Activated CD8-positive, alpha-beta T cell treated with anti-CD3 and anti-CD28 coated beads, Interleukin-2, amount 10 ng/mL, durations not matched to agents 7 days and 5 days (primary cell): ENCODE measurements around the gene SSC5D. TPM values are rescaled to one million over a fixed set of nuclear protein-coding genes. Genes with fewer than 3 reads are reported as not detected.
A peak's percentile ranks its signal among the peaks of the same experiment; 100 is the strongest.

Experiments used
- ATAC-seq: fragments of 150-1000 bp; cut with Tn5 transposase; one replicate; pipeline ENCODE4 v1.10.0; 2021; ENCODE audit warnings: moderate library complexity
- CTCF ChIA-PET: fragments of 350-600 bp; sonication (Branson Sonifier 250); formaldehyde crosslinking; loops from one replicate; lab custom pipeline; 2021; ENCODE audit warnings: antibody characterized with exemption; lab: Charles Lee
- POLR2A ChIA-PET: fragments of 350-600 bp; sonication (Branson Sonifier 250); formaldehyde crosslinking; loops from one replicate; lab custom pipeline; 2021; ENCODE audit warnings: antibody characterized with exemption; lab: Charles Lee
- DNase-seq: peaks from one replicate; pipeline ENCODE4 v3.0.0-alpha.2; 2020
- H3K27ac Mint-ChIP-seq: one replicate; pipeline ENCODE4 v1.8.0; 2021; ENCODE audit warnings: mild to moderate bottlenecking, mixed read lengths
- H3K27me3 Mint-ChIP-seq: one replicate; pipeline ENCODE4 v1.8.0; 2021; ENCODE audit warnings: low read depth, mixed read lengths
- H3K36me3 Mint-ChIP-seq: one replicate; pipeline ENCODE4 v1.8.0; 2021; ENCODE audit warnings: low read depth, mixed read lengths
- H3K4me1 Mint-ChIP-seq: one replicate; pipeline ENCODE4 v1.8.0; 2021; ENCODE audit warnings: low read depth, mixed read lengths
- H3K4me3 Mint-ChIP-seq: one replicate; pipeline ENCODE4 v1.8.0; 2021; ENCODE audit warnings: mild to moderate bottlenecking, mixed read lengths
- H3K9me3 Mint-ChIP-seq: one replicate; pipeline ENCODE4 v1.8.0; 2022; ENCODE audit warnings: mixed read lengths; ENCODE audit not compliant: insufficient read depth
- total RNA-seq, 2 experiments: library from RNA; stranded (reverse); gene quantifications; one replicate each; pipeline ENCODE4 v1.2.3, GENCODE V29; 2021

Gene SSC5D
- total RNA-seq, 2 experiments from 2014 or later = 0.50 to 0.55 TPM

DNA sequence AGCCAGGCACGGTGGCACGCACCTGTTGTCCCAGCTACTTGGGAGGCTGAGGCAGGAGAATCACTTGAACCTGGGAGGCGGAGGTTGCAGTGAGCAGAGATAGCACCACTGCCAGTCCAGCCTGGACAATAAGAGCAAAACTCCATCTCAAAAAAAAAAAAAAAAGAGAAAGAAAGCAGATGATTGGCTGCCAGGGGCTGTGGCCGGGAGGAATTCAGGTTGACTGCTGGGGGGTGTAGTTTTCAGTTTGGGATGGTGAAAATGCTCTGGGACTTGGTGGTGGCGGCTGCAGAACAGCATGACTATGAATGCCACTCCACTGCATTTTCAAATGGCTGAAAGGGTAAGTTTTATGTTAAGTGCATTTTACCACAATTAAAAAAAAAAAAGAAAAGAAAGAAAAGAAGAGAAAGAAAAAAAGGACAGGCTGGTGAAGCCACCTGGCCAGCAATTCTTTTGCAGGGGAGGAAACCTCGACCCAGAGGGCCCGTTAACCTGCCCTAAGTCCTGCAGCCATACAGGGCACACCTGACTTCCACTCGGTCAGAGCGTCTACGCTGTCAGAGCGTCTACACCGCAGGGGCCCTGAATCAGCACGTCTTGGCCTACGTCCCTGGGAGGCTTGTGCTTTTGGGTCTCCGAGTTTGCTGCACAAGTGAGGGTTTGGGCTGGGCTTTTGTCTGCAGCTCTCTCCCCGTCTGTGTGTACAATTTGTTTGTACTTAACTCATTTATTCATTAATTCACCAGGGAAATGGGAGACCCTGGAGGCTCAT lies 30.4 kb upstream of the SSC5D start:
- POLR2A ChIA-PET = no interaction called here
- Mint-ChIP-seq H3K27ac (no peak overlapping the region), H3K4me3 (no peak overlapping the region), H3K27me3 (peaks cover 5% of the 10 kb centered on the region), H3K36me3 (peaks cover 10% of the 10 kb centered on the region), H3K9me3 (no peaks in the 10 kb centered on the region), H3K4me1 (peaks cover 33% of the 10 kb centered on the region)
- CTCF ChIA-PET = interaction anchor here (0.7 to 1.3 kb wide), 3 partner anchors 9 to 46 kb away, joined by 3 to 5 read pairs (median 3); partner anchors contain the start of gene ZNF628
- ATAC-seq (no peak), DNase-seq (no peak)

DNA sequence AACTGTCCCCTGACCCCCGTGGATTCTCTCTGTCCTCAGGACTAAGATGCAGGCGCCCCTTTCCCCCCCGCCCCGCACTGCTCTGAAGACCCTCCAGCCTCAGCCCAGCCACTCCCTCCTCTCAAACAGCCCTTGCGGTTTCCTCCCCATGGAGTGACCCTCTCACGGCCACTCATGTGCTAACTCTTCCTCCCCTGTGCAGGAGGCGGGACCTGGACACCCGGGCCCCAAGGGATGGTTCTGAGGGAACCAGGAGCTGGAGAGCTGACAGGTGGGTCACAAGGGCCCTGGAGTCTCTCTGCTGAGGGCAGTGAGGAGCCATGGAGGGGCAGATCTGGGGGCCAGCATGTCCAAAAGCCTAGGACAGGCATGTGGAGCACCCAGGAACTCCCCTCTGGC lies 28.7 kb upstream of the SSC5D start:
- Mint-ChIP-seq H3K9me3 (no peaks in the 10 kb centered on the region), H3K27me3 (no peaks in the 10 kb centered on the region), H3K4me3 (no peak overlapping the region), H3K27ac (no peak overlapping the region), H3K36me3 (peaks cover 3% of the 10 kb centered on the region), H3K4me1 (peaks cover 28% of the 10 kb centered on the region)
- ATAC-seq (no peak), DNase-seq (no peak)
- CTCF ChIA-PET = no interaction called here
- POLR2A ChIA-PET = no interaction called here

DNA sequence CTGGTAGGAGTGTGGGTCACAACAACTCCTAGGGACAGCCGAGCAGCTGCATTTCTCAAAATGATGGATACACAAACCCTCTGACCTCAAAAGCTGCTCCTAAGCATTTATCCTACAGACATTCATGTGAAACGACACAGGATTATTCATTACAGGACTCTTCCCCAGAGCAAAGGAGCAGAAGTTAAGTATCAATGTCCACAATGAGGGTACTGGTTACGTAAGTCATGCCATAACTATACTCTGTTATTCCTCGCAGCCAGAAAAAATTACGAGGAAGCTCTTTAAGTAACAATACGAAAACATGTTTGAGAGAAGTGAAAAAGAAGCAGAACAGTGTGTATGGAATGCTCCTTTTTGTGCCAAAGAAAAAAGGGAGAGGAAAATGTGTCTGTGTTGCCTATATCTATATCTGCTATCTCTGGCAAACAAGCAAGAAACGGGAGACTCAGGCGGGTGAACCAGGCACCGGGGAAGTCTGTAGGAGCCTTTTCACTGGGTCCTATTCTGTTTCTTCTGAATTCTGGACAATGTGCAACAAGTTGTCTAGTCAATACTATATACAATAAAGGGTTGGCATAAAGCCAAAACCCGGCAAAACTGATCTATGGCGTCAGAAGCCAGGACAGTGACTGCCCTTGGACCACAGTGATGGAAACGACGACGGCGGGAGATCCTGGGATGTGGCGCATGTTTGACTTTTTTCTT lies 28.1 kb upstream of the SSC5D start:
- POLR2A ChIA-PET = no interaction called here
- CTCF ChIA-PET = no interaction called here
- ATAC-seq = no peak
- Mint-ChIP-seq H3K27ac (peak overlapping the region; percentile 52), H3K27me3 (no peaks in the 10 kb centered on the region), H3K4me1 (peaks cover 28% of the 10 kb centered on the region), H3K4me3 (peak overlapping the region; percentile 87), H3K36me3 (no peaks in the 10 kb centered on the region), H3K9me3 (no peaks in the 10 kb centered on the region)
- no peak for DNase-seq

DNA sequence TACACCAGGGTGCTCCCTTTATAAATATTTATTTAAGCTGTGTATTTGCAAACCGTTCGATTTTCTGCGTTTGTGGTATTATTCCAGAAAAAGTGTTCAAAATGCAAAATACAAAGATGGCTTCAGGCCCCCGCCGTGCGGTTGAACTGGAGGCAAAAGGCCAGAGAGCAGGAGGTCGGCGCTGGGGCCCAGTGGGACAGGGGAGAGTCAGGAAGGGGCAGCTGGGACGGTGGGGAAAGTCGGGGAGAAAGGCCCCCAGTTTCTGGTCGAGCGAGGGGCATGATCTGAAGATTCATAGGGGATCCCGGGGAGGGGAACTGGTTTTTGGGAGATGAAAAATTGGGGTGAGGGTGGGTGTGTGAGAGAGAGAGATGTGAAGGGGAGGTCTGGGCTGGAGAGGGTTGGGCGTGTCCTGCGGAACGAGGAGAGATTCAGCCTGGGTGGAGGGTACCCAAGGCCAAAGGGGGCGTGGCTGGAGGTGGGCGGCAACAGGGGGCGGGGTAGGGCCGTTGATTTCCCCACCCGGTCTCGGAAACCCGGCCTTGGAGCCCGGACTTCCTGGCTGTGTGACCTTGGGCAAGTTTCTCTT lies 27.5 kb upstream of the SSC5D start:
- Mint-ChIP-seq H3K4me1 (peaks cover 28% of the 10 kb centered on the region), H3K27ac (peak overlapping the region; percentile 71), H3K9me3 (no peaks in the 10 kb centered on the region), H3K27me3 (no peaks in the 10 kb centered on the region), H3K36me3 (no peaks in the 10 kb centered on the region), H3K4me3 (peak overlapping the region; percentile 87)
- CTCF ChIA-PET = no interaction called here
- DNase-seq (peak; percentile 57), ATAC-seq (no peak)
- POLR2A ChIA-PET = no interaction called here

DNA sequence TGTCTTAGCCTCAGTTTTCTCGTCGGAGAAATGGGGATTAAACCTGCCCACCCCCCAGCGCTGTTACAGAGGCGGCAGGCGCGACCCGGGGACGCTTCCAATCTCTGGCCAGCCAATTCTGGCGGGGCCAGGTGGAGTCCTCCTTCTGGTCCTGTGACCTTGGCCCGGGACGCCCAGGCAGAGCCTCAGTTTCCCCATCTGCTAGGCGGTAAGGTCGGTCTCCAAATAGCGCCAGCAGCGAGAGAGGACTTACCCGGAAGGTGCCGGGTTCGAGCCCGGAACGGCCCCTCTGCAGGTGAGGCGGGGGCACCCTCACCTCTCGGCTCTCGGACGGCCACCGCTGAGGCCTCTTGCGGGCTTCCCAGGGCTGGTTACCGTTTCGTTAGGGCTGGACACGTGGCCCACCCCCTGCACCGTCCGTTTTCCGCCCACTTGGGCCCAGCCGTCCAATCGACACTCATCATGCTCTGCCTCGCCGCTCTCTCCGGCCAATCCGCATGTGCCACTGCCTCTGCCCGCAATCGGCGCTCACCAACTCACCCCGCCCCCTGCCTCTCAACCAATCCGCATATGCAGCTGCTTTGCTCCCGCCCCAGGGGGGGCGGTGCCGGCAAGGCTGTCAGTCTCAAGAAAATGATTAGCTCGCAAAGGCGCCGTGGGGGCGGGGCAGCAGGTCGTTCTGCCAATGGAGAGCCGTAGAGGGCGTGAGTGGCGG lies 26.8 kb upstream of the SSC5D start, which contains the start of gene ISOC2:
Gene ISOC2, minus strand, starts transcription at position 384 of the 715 bp plus-strand sequence. CDS start 5,156 bp downstream, outside the sequence.
- Mint-ChIP-seq H3K36me3 (no peaks in the 10 kb centered on the region), H3K27ac (peak within 1 kb of the TSS; percentile 71), H3K9me3 (no peaks in the 10 kb centered on the region), H3K4me1 (peaks cover 28% of the 10 kb centered on the region), H3K27me3 (no peaks in the 10 kb centered on the region), H3K4me3 (peak within 1 kb of the TSS; percentile 87)
- ATAC-seq (peak; percentile 99), DNase-seq (peak; percentile 100)
- ChIA-PET CTCF (interaction anchor here (0.6 to 2.7 kb wide), 10 partner anchors 10 to 301 kb away, joined by 3 to 24 read pairs (median 3); partner anchors contain the start of gene UBE2S), POLR2A (interaction anchor here (0.6 to 2.3 kb wide), 4 partner anchors 15 to 206 kb away, joined by 3 to 8 read pairs (median 4); partner anchors contain the start of gene ZNF628)

DNA sequence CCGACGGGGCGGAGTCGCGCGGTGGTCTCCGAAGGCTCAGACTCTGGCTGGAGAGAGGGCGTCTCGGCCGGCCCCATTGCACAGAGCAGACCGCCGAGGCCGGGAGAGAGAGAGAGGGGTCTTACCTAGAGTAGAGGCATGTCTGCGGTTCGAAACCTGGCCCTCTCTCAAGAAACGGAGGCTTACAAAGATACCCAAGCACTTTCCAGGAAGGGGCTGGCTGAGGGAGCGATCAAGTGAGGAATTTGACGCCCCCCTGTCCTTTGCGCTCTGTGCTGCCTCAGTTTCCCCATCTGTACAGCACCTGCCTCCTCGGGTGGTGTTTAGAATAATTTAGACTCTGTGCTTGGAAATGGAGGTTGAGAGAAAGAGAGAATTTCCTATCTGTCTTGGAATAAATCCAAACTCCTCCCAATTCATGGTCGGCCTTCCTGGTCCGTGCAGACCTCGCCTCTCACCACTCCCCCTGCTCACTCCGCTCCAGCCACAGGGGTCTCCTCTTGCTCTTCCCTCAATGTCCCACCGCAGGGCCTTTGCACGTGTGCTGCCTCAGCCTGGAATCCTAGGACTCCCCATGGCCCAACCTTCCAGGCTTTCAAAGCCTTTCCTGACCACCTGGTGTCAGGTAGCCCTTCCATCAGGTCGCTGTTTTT lies 26.1 kb upstream of the SSC5D start:
- Mint-ChIP-seq H3K27ac (peak overlapping the region; percentile 71), H3K9me3 (no peaks in the 10 kb centered on the region), H3K4me1 (peaks cover 28% of the 10 kb centered on the region), H3K27me3 (no peaks in the 10 kb centered on the region), H3K4me3 (peak overlapping the region; percentile 87), H3K36me3 (no peaks in the 10 kb centered on the region)
- CTCF ChIA-PET = interaction anchor here (0.6 to 2.7 kb wide), 10 partner anchors 9 to 302 kb away, joined by 3 to 24 read pairs (median 3); partner anchors contain the start of gene UBE2S
- POLR2A ChIA-PET = interaction anchor here (0.6 to 2.3 kb wide), 4 partner anchors 14 to 206 kb away, joined by 3 to 8 read pairs (median 4); partner anchors contain the start of gene ZNF628
- ATAC-seq (no peak), DNase-seq (no peak)

DNA sequence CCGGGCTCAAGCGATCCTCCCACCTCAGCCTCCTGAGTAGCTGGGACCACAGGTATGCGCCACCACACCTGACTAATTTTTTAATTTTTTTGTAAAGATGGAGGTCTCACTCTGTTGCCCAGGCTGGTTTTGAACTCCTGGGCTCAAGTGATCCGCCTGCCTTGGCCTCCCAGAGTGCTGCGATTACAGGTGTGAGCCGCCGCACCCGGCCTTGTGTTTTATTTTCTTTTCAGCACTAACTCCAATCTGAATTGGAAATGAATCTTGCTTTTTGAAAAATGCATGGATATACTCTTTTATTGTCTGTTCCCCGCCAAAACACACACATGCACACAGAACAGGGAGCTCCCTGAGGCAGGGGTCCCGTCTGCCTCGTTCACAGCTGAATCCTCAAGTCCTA lies 25.5 kb upstream of the SSC5D start:
- H3K4me1 Mint-ChIP-seq = peaks cover 28% of the 10 kb centered on the region
- no peaks in the 10 kb centered on the region for H3K9me3 Mint-ChIP-seq
- peak overlapping the region; percentile 32 for H3K27ac Mint-ChIP-seq
- POLR2A ChIA-PET = interaction anchor here (2.3 kb wide), 1 partner anchor 13 kb away, joined by 8 read pairs; the partner anchor contains the start of gene ZNF628
- H3K27me3 Mint-ChIP-seq = no peaks in the 10 kb centered on the region
- CTCF ChIA-PET = interaction anchor here (2.7 kb wide), 1 partner anchor 41 kb away, joined by 24 read pairs; no protein-coding TSS in a partner anchor
- H3K36me3 Mint-ChIP-seq = no peaks in the 10 kb centered on the region
- H3K4me3 Mint-ChIP-seq = peak overlapping the region; percentile 87
- ATAC-seq (no peak), DNase-seq (no peak)

DNA sequence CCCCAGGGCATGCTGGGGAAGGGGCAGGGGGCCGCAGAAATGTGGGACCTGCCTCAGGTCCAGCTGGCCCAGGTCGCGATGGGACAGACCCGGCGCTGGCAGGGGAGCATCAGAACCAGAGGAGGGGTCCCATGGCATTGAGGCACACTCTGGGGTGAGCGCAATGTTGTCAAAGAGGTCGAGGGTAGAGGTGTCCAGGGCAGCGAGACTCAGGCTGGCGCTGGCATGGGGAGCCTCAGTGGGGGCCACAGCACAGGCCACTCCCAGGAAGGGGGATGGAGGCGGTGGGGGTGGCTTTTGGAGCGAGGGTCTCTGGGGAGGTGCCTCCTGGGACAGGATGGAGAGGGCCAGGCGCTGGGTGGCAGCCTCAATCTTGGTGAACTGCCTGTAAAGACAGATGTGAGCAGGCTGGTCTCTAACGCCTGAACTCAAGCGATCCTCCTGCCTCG lies 24.6 kb upstream of the SSC5D start:
- peaks cover 30% of the 10 kb centered on the region for H3K4me1 Mint-ChIP-seq
- DNase-seq = no peak
- no peaks in the 10 kb centered on the region for H3K27me3 Mint-ChIP-seq
- H3K4me3 Mint-ChIP-seq = no peak overlapping the region
- H3K27ac Mint-ChIP-seq = no peak overlapping the region
- ChIA-PET CTCF (interaction anchor here (2.7 kb wide), 1 partner anchor 41 kb away, joined by 24 read pairs; no protein-coding TSS in a partner anchor), POLR2A (interaction anchor here (2.3 kb wide), 1 partner anchor 13 kb away, joined by 8 read pairs; the partner anchor contains the start of gene ZNF628)
- ATAC-seq = no peak
- no peaks in the 10 kb centered on the region for H3K9me3 Mint-ChIP-seq
- H3K36me3 Mint-ChIP-seq = no peaks in the 10 kb centered on the region

DNA sequence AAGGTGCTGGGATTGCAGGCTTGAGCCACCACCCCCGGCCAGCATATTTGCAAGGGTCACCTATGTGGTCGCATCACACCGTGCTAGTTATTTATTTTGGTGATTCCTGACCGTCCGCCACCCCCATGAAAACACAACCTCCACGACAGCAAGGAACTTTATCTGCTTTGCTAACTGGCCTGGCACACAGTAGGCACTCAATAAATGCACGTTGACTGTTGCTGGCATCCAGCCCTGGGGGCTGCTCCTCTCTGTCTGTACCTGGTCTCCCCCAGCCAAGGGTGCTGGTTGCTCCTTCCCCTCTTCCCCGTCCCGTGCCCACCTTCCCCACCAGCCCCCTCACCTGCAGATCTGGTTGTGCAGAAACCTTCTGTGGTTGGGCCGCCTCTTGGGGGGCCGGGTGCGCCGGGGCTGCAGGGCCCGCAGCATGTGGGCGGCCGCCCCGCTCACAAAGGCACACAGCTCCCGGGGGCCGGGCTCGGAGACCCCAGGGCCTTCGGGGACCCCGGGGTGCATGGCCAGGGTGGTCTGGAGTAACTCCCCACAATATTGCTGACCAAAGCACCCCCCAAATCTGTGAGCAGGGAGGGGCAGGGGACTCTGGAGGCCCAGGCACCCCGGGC lies 24.1 kb upstream of the SSC5D start:
- peaks cover 30% of the 10 kb centered on the region for H3K4me1 Mint-ChIP-seq
- H3K27ac Mint-ChIP-seq = no peak overlapping the region
- H3K27me3 Mint-ChIP-seq = no peaks in the 10 kb centered on the region
- H3K36me3 Mint-ChIP-seq = no peaks in the 10 kb centered on the region
- H3K4me3 Mint-ChIP-seq = no peak overlapping the region
- ATAC-seq (no peak), DNase-seq (no peak)
- CTCF ChIA-PET = interaction anchor here (2.7 kb wide), 1 partner anchor 40 kb away, joined by 24 read pairs; no protein-coding TSS in a partner anchor
- POLR2A ChIA-PET = no interaction called here
- no peaks in the 10 kb centered on the region for H3K9me3 Mint-ChIP-seq

DNA sequence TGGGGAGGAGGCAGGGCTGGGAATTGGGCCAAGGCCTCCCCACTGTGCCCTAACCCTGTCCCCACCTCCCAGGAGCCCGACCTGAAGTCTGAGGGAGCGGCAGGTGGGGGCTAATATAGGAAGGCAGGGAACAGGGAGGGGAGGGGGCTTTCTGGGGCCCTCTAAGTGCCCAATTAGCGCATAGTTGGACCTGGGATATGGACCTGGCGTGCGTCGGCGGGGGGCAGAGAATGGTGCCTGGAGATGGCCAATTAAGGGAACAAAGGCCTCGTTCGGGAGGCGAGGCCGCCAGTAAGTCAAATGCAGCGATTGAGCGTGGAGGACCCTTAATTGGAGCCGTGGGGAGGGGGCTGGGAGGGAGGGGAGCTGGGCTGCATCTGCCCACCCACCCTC lies 23.6 kb upstream of the SSC5D start, which contains the start of gene C19orf85:
Gene C19orf85, minus strand, starts transcription at position 90 of the 393 bp plus-strand sequence. CDS start 197 bp downstream, outside the sequence.
- no peaks in the 10 kb centered on the region for H3K9me3 Mint-ChIP-seq
- ChIA-PET POLR2A (no interaction called here), CTCF (no interaction called here)
- no peaks in the 10 kb centered on the region for H3K36me3 Mint-ChIP-seq
- no peaks in the 10 kb centered on the region for H3K27me3 Mint-ChIP-seq
- H3K4me1 Mint-ChIP-seq = peaks cover 29% of the 10 kb centered on the region
- no peak within 1 kb of the TSS for H3K4me3 Mint-ChIP-seq
- DNase-seq (no peak), ATAC-seq (no peak)
- no peak within 1 kb of the TSS for H3K27ac Mint-ChIP-seq
